Measurements from ENCODE around the gene JMJD4.
"Not testable (repeated sequence)": the region's sequence is repeated elsewhere in the genome, so short reads cannot be mapped to it uniquely, and the experiment has no call there.

JMJD4 gene

DNA sequence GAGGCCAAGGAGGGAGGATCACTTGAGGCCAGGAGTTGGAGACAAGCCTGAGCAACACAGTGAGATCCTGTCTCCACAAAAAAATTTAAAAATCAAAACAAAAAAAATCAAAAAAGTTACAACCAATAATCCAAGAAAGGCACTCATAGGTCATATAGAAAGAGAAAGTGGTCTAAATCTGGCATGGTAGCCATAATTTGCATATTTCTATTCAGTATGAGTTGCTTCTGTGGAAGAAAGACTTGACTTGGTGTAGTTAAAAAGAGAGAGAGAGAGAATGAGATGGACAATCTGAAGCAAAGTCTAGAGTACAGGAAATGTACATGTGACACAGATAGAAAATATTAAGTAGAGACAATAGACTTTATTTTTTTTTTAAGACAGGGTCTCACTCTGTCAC, 22.5 kb downstream of the JMJD4 start:
- DNase-seq (ENCODE audit: low read depth), result no peak
- TF ChIP-seq, protein P1, sequence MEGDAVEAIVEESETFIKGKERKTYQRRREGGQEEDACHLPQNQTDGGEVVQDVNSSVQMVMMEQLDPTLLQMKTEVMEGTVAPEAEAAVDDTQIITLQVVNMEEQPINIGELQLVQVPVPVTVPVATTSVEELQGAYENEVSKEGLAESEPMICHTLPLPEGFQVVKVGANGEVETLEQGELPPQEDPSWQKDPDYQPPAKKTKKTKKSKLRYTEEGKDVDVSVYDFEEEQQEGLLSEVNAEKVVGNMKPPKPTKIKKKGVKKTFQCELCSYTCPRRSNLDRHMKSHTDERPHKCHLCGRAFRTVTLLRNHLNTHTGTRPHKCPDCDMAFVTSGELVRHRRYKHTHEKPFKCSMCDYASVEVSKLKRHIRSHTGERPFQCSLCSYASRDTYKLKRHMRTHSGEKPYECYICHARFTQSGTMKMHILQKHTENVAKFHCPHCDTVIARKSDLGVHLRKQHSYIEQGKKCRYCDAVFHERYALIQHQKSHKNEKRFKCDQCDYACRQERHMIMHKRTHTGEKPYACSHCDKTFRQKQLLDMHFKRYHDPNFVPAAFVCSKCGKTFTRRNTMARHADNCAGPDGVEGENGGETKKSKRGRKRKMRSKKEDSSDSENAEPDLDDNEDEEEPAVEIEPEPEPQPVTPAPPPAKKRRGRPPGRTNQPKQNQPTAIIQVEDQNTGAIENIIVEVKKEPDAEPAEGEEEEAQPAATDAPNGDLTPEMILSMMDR (conservative IDR thresholded peaks at IDR 0.05; ENCODE audit: low read length), result no peak
- no peak overlapping the region for H3K4me3 ChIP-seq (ENCODE audit: low read length)

DNA sequence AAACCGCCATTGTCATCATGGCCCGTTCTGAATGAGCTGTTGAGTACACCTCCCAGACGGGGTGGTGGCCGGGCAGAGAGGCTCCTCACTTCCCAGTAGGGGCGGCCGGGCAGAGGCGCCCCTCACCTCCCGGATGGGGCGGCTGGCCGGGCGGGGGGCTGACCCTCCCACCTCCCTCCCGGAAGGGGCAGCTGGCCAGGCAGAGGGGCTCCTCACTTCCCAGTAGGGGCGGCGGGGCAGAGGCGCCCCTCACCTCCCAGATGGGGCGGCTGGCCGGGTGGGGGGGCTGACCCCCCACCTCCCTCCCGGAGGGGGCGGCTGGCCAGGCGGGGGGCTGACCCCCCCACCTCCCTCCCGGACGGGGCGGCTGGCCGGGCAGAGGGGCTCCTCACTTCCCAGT, 24.6 kb downstream of the JMJD4 start:
- not testable (repeated sequence) for H3K4me3 ChIP-seq (ENCODE audit: low read length); DNase-seq (ENCODE audit: low read depth)

DNA sequence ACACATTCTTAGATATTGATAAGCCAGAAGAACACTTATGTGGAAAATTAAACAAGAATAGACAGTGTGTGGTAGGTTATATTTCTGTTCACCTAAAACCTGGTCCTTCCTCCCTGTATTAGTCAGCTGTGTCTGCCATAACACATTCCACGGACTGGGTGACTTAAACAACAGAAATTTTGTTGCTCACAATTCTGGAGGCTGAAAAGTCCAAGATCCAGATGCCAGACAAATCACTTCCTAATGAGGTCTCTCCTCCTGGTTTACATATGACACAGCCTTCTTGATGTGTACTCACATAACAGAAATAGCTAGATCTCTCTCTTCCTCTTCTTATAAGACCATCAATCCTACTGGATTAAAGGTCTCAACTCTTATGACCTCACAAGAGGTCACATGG, 25.7 kb downstream of the JMJD4 start:
- no peak overlapping the region for H3K4me3 ChIP-seq (ENCODE audit: low read length)
- DNase-seq (ENCODE audit: low read depth), result no peak
- TF ChIP-seq, protein P1 (conservative IDR thresholded peaks at IDR 0.05; ENCODE audit: low read length), result no peak

DNA sequence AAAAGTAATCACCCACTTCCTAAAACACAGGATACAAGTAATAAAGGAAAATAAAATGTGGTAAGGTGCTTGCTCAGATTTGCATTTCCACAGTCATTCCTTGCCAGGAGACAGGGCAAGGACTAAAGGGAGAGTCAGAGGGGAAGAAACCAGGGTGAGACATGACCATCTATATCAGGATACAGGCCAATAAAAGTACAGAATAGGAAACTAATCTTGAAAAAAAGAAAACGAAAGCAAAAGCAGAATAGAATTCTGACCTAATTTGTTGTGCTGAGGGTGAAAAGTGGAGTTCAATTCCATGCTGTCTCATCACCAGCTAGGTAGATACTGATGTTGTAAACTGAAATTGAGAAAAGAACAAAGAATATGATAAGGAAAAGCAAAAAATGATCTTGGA, 27.3 kb downstream of the JMJD4 start:
- TF ChIP-seq, protein P1 (conservative IDR thresholded peaks at IDR 0.05; ENCODE audit: low read length), result no peak
- no peak for DNase-seq (ENCODE audit: low read depth)
- H3K4me3 ChIP-seq (ENCODE audit: low read length), result no peak overlapping the region

DNA sequence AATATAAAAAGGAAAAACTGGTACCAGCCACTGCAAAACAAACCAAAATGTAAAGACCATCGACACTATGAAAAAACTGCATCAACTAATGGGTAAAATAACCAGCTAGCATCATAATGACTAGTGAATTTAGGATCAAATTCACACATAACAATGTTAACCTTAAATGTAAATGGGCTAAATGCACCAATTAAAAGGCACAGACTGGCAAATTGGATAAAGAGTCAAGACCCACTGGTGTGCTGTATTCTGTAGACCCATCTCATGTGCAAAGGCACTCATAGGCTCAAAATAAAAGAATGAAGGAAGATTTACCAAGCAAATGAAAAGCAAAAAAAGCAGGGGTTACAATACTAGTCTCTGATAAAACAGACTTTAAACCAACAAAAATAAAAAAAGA, 33.5 kb downstream of the JMJD4 start:
- H3K4me3 ChIP-seq (ENCODE audit: low read length); DNase-seq (ENCODE audit: low read depth): not testable (repeated sequence)

DNA sequence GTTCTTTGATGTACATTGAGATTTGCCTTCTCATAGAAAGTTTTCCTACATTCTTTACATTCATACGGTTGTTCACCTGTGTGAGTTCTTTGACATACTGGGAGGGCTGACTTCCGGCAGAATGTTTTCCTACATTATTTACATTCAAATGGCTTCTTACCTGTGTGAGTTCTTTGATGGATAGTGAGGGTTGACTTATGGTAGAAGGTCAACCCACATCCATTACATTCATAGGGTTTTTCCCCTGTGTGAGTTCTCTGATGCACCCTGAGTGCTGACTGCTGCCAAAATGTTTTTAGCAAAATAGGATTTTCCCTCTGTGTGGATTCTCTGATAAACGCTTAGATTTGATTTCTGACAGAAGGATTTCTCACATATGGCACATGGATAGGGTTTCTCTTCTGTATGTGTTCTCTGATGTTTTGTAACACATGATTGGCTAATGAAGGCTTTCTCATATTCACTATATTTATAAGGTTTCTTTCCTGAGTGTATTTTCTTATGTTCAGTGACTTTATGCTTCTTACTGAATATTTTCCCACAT, 37.7 kb downstream of the JMJD4 start:
- TF ChIP-seq, protein P1 (conservative IDR thresholded peaks at IDR 0.05; ENCODE audit: low read length), result no peak
- DNase-seq (ENCODE audit: low read depth), result no peak
- H3K4me3 ChIP-seq (ENCODE audit: low read length), result no peak overlapping the region

DNA sequence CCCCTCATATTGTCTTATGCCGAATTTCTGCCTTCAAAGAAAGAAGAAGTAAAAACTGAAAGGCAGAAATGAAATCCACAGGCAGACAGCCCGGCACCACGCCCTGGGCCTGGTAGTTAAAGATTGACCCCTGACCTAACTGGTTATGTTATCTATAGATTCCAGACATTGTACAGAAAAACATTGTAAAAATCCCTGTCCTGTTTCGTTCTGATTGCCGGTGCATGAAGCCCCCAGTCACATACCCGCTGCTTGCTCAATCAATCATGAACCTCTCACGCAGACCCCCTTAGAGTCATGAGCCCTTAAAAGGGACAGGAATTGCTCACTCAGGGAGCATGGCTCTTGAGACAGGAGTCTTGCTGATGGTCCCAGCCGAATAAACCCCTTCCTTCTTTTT, 49.3 kb downstream of the JMJD4 start:
- TF ChIP-seq, protein P1 (conservative IDR thresholded peaks at IDR 0.05; ENCODE audit: low read length), result no peak
- no peak for DNase-seq (ENCODE audit: low read depth)
- H3K4me3 ChIP-seq (ENCODE audit: low read length), result no peak overlapping the region
